Cardiac muscle cell (in vitro differentiated cells and primary cell): ENCODE measurements around the gene PLD6. TPM values are rescaled to one million over a fixed set of nuclear protein-coding genes. Genes with fewer than 3 reads are reported as not detected.
"Not testable (repeated sequence)": the region's sequence is repeated elsewhere in the genome, so short reads cannot be mapped to it uniquely, and the experiment has no call there.

Source experiments
- DNase-seq, 2 donors: peaks; one replicate each; pipeline versions ENCODE4 v3.0.0 to v3.0.0-alpha.2; 2010 to 2017; ENCODE audit warnings: low read depth in 1 of 2, low spot score in 1 of 2
- H3K27ac ChIP-seq: fragments of 200-600 bp; sonication (generic); 2 replicates; pipeline ENCODE4 v1.5.1; 2016
- H3K27me3 ChIP-seq: fragments of 200-600 bp; sonication (generic); 2 replicates; pipeline ENCODE4 v1.6.0; 2016; ENCODE audit warnings: control low read depth
- H3K36me3 ChIP-seq: fragments of 200-600 bp; sonication (generic); 2 replicates; pipeline ENCODE4 v1.5.1; 2016; ENCODE audit warnings: control low read depth
- H3K4me1 ChIP-seq: fragments of 200-600 bp; sonication (generic); 2 replicates; pipeline ENCODE4 v1.8.1; 2017; ENCODE audit warnings: low read depth, mild to moderate bottlenecking, mixed run types
- H3K4me3 ChIP-seq: fragments of 200-600 bp; sonication (generic); 2 replicates; pipeline ENCODE4 v1.5.1; 2016; ENCODE audit warnings: mild to moderate bottlenecking
- H3K9me3 ChIP-seq: fragments of 200-600 bp; sonication (generic); 2 replicates; pipeline ENCODE4 v1.5.1; 2017; ENCODE audit warnings: low read depth, mild to moderate bottlenecking, control low read depth
- polyA plus RNA-seq: library from polyadenylated mRNA; unstranded; fragments of >200 nt; fragmentation: Nextera tagmentation; extraction: Ambion mirVana; gene quantifications from 2 replicates; pipeline ENCODE4 v1.2.1, GENCODE V29; 2016
- total RNA-seq: library from RNA; depleted of rRNA; stranded (reverse); fragments of >200 nt; gene quantifications from 2 replicates; pipeline ENCODE4 v1.2.3, GENCODE V29; 2016
- TF ChIP-seq, protein P1 (sequence below): IDR thresholded peaks from 2 replicates; pipeline ENCODE4 v1.5.1; 2012; ENCODE audit warnings: low read depth, mild to moderate bottlenecking, low read length

Gene PLD6
- total and polyA plus RNA-seq, 2 experiments from 2014 or later = 0.51 to 1.1 TPM

DNA sequence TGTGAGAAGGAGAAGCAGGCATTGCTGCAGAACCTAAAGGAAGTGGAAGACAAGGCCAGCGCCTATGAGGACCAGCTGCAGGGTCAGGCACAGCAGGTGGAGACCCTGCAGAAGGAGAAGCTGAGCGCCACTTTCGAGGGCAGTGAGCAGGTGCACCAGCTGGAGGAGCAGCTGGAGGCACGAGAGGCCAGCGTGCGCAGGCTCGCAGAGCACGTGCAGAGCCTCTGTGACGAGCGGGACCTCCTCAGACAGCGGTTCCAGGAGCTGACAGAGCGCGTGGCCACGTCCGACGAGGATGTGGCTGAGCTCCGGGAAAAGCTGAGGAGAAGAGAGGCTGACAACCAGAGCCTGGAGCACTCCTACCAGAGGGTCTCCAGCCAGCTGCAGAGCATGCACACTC, 41.5 kb downstream of the PLD6 start:
- TF ChIP-seq, protein P1, sequence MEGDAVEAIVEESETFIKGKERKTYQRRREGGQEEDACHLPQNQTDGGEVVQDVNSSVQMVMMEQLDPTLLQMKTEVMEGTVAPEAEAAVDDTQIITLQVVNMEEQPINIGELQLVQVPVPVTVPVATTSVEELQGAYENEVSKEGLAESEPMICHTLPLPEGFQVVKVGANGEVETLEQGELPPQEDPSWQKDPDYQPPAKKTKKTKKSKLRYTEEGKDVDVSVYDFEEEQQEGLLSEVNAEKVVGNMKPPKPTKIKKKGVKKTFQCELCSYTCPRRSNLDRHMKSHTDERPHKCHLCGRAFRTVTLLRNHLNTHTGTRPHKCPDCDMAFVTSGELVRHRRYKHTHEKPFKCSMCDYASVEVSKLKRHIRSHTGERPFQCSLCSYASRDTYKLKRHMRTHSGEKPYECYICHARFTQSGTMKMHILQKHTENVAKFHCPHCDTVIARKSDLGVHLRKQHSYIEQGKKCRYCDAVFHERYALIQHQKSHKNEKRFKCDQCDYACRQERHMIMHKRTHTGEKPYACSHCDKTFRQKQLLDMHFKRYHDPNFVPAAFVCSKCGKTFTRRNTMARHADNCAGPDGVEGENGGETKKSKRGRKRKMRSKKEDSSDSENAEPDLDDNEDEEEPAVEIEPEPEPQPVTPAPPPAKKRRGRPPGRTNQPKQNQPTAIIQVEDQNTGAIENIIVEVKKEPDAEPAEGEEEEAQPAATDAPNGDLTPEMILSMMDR = no peak
- peaks cover 36% of the 10 kb centered on the region for H3K36me3 ChIP-seq

DNA sequence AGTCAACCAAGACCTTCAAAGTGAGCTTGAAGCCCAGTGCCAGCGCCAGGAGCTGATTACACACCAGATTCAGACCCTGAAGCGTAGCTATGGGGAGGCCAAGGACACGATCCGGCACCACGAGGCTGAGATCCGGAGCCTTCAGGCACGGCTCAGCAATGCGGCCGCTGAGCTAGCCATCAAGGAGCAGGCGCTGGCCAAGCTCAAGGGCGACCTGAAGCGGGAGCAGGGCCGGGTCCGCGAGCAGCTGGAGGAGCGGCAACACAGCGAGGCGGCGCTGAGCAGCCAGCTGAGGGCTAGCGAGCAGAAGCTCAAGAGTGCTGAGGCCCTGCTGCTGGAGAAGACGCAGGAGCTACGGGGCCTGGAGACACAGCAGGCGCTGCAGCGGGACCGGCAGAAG, 42.0 kb downstream of the PLD6 start:
- TF ChIP-seq, protein P1 = no peak
- no peak for DNase-seq
- Histone ChIP-seq H3K4me1 (no peaks in the 10 kb centered on the region), H3K27me3 (no peaks in the 10 kb centered on the region), H3K4me3 (no peak overlapping the region), H3K9me3 (no peaks in the 10 kb centered on the region), H3K27ac (no peak overlapping the region), H3K36me3 (peaks cover 36% of the 10 kb centered on the region)

More for the DNA sequence above, 41.5 kb downstream of the PLD6 start:
- H3K4me1 ChIP-seq = peaks cover 4% of the 10 kb centered on the region
- no peaks in the 10 kb centered on the region for H3K9me3 ChIP-seq
- H3K27ac ChIP-seq = no peak overlapping the region
- no peaks in the 10 kb centered on the region for H3K27me3 ChIP-seq
- no peak for DNase-seq
- H3K4me3 ChIP-seq = no peak overlapping the region

DNA sequence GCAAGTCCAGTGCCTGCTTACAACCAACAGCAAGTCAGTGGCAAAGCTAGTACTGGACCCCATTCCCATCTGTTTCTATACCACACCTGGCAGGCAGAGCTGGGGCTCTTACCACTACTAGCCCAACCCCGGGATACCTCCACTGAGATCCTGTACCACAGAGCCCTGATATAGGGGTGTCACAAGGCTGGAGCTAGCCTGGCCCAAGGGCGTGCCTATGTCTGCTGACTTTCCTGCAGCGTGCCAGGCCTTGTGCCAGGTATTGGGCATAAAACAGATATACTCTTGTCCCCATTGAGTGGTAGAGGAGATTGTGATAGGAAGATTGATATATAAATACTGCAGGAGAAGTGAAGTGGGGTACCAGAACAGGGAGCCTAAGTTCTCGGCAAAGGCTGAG, 44.4 kb downstream of the PLD6 start:
- H3K27me3 ChIP-seq = no peaks in the 10 kb centered on the region
- no peaks in the 10 kb centered on the region for H3K4me1 ChIP-seq
- no peak for DNase-seq
- no peaks in the 10 kb centered on the region for H3K9me3 ChIP-seq
- TF ChIP-seq, protein P1 = no peak
- no peak overlapping the region for H3K27ac ChIP-seq
- H3K36me3 ChIP-seq = peaks cover 43% of the 10 kb centered on the region
- H3K4me3 ChIP-seq = no peak overlapping the region

DNA sequence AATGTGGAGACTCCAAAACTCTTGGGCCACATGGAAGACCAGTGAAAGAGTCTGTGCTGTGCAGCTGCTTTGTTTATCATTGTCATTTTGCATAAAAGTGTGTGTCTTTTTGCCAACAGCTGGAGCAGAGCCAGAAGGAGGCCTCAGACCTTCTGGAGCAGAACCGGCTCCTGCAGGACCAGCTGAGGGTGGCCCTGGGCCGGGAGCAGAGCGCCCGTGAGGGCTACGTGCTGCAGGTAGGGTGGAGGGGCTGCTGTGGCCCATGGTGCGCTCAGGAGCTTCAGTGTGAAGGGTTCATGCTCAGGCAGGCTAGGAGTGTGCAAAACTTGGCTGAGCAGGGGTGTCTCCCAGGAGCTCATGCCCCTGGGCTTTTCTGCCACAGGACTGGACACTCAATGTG, 45.0 kb downstream of the PLD6 start:
- H3K9me3 ChIP-seq = no peaks in the 10 kb centered on the region
- no peaks in the 10 kb centered on the region for H3K4me1 ChIP-seq
- no peaks in the 10 kb centered on the region for H3K27me3 ChIP-seq
- no peak overlapping the region for H3K27ac ChIP-seq
- H3K4me3 ChIP-seq = no peak overlapping the region
- peaks cover 39% of the 10 kb centered on the region for H3K36me3 ChIP-seq
- no peak for DNase-seq
- TF ChIP-seq, protein P1 = no peak

DNA sequence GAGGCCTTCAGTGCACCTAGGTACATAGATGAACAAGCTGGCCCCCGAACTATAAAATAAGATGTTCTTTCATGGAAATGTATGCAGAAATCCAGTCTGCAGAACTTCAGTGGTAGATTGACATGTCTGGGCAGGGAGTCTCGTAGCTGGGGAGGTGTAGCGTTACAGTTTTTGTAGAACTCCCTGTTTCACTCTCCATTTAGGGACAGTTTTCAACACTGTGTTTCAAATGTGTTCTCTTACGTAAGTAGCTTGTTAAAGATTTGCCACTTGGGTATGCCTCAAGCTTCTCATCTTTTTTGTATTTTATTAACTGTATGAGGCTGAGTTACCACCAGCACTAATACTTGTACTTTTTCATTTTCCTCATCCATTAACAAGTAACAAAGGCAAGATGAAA, 46.6 kb downstream of the PLD6 start:
- H3K9me3 ChIP-seq = no peaks in the 10 kb centered on the region
- no peak overlapping the region for H3K4me3 ChIP-seq
- DNase-seq = no peak
- no peak overlapping the region for H3K27ac ChIP-seq
- no peaks in the 10 kb centered on the region for H3K27me3 ChIP-seq
- TF ChIP-seq, protein P1 = no peak
- no peaks in the 10 kb centered on the region for H3K4me1 ChIP-seq
- peaks cover 49% of the 10 kb centered on the region for H3K36me3 ChIP-seq

DNA sequence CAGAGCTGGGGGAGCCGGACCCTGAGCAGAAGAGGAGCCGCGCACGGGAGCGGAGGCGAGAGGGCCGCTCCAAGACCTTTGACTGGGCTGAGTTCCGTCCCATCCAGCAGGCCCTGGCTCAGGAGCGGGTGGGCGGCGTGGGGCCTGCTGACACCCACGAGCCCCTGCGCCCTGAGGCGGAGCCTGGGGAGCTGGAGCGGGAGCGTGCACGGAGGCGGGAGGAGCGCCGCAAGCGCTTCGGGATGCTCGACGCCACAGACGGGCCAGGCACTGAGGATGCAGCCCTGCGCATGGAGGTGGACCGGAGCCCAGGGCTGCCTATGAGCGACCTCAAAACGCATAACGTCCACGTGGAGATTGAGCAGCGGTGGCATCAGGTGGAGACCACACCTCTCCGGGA, 47.6 kb downstream of the PLD6 start:
- not testable (repeated sequence) for DNase-seq, H3K9me3 ChIP-seq, H3K27ac ChIP-seq, H3K4me3 ChIP-seq, H3K4me1 ChIP-seq, H3K27me3 ChIP-seq
- peaks cover 52% of the 10 kb centered on the region for H3K36me3 ChIP-seq
